Dendritic cell treated with granulocyte-macrophage colony-stimulating factor and Interleukin-4, amounts not matched to agents 40 ng/mL and 50 ng/mL, for 4 days (primary cell): ENCODE results near the gene GOSR1.
"Not testable (repeated sequence)": the region's sequence is repeated elsewhere in the genome, so short reads cannot be mapped to it uniquely, and the experiment has no call there.

ENCODE experiments used
- H3K27ac Mint-ChIP-seq: one replicate; pipeline ENCODE4 v1.8.0; 2022; ENCODE audit warnings: mild to moderate bottlenecking, mixed read lengths
- H3K27me3 Mint-ChIP-seq: one replicate; pipeline ENCODE4 v1.8.0; 2022; ENCODE audit warnings: mild to moderate bottlenecking, mixed read lengths
- H3K36me3 Mint-ChIP-seq: one replicate; pipeline ENCODE4 v1.8.0; 2022; ENCODE audit warnings: low read depth, mixed read lengths
- H3K4me1 Mint-ChIP-seq: one replicate; pipeline ENCODE4 v1.8.0; 2022; ENCODE audit warnings: low read depth, mixed read lengths
- H3K4me3 Mint-ChIP-seq: one replicate; pipeline ENCODE4 v1.8.0; 2022; ENCODE audit warnings: mild to moderate bottlenecking, moderate library complexity, mixed read lengths
- H3K9me3 Mint-ChIP-seq: one replicate; pipeline ENCODE4 v1.8.0; 2022; ENCODE audit warnings: mixed read lengths
- intact Hi-C: fragments of 100-400 bp; cut with micrococcal nuclease; formaldehyde crosslinking; loops from one replicate; pipeline ENCODE4 v1.15.0; 2022

Gene GOSR1

DNA sequence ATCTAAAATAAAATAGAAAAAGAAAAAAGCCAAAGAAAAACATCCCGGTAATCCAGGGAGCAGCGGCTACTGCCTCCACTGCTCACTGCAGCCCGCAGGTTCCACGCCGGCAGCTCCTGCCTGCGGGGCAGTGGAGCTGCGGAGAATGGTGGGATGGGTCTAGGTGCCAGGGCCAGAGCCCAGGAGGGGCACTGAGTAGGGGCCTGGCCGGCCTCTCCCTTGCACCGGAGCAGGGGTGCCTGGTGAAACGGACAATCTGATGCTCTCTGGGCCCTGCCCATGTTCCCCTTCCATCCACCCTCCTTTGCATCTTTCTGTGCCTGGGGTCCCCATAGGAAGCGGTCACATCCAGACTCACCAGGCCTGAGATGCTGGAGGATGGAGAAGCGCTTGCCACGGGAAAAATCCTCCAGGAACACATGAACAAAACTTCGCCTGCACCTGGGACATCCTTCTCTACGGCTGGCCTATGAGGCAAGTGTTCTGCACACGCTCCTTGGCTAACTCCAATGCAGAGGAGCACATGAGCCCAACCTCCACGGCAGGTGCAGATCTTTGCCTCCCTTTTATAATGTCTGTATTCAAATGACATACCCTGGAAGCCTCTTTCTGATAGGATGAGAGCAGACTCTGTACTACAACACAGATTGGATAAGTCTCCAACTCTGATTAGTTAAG lies 98.6 kb downstream of the GOSR1 start:
- H3K27ac Mint-ChIP-seq, intact Hi-C loops: not testable (repeated sequence)

DNA sequence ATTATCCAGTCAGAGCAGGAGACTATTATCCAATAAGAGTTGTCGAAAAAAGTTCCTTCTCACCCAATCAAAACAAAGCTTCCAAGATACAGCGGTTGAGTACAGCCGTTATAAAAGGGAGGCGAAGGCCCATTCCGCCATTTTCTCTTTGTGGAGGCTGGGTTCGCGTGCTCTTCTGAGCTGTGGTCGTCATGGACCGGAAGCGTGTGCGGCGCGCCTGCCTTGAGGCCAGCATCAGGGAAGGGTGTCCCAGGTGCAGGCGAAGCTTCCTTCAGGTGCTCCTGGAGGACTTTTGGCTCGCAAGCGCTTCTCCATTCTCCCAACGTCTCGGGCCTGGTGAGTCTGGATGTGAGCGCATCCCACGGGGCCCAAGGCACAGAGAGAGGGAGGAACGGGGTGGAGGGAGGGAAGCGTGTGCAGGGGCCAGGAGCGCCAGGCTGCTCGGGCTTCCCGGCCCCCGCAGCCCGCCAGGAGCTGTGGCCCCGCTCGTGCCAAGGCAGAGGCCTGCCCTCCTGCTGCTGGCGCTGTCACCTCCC lies 99.2 kb downstream of the GOSR1 start:
- H3K27ac Mint-ChIP-seq = no peak overlapping the region
- H3K36me3 Mint-ChIP-seq = no peaks in the 10 kb centered on the region
- H3K9me3 Mint-ChIP-seq = no peaks in the 10 kb centered on the region
- intact Hi-C loops = no loop called here
- peaks cover 8% of the 10 kb centered on the region for H3K27me3 Mint-ChIP-seq
- no peaks in the 10 kb centered on the region for H3K4me1 Mint-ChIP-seq
- no peak overlapping the region for H3K4me3 Mint-ChIP-seq

More for the DNA sequence above, 98.6 kb downstream of the GOSR1 start:
- H3K4me1 Mint-ChIP-seq, H3K27me3 Mint-ChIP-seq, H3K9me3 Mint-ChIP-seq, H3K4me3 Mint-ChIP-seq, H3K36me3 Mint-ChIP-seq: not testable (repeated sequence)
